GM19099 (cell line): ENCODE data around the gene ZCCHC7.

Experiments
- POLR2A ChIP-seq: IDR thresholded peaks from 3 replicates; pipeline ENCODE4 v1.6.1; 2011; ENCODE audit warnings: low read depth; ENCODE audit not compliant: insufficient read length; ENCODE audit errors: extremely low read depth

The ZCCHC7 gene

DNA sequence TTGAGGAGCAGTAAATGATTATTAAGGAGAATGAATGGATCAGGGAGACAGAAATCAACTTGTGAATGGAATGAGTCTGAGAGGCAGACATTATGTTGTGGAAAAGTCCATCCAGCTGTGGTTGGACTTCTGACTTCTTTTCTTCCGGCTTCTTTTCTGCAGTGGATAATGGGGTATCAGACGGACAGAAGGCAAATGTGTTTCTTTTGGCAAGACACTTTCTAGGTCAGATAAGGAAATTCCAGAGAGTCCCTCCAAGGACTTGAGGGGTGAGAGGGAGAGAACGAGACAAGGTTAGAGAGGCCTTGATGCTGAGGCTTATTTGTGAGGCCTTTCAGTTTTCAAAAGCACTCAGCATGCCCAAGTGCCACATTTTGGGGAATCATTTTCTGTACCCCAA is 285.0 kb downstream of the ZCCHC7 start:
- no peak for TF ChIP-seq POLR2A

DNA sequence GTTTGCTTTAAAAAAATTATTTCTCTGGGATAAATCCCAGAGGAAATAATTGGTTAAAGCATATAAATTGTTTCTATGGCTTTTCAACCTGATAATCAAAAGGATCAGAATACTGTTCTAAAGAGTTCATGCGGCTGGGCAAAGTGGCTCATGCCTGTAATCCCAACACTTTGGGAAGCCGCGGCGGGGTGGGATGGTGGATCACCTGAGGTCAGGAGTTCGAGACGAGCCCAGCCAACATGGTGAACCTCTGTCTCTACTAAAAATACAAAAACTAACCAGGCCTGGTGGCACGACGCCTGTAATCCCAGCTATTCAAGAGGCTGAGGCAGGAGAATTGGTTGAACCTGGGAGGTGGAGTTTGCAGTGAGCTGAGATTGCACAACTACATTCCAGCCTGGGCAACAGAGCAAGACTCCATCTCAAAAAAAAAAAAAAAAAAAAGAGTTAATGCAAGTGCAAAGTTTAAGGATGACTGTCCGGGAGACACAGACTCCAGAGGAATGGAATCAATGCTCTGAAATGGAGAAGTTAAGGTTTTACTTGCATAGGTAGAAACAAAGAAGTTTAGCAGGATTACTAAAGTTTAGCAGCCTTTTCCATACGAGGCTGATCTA is 285.5 kb downstream of the ZCCHC7 start:
- TF ChIP-seq POLR2A = no peak

DNA sequence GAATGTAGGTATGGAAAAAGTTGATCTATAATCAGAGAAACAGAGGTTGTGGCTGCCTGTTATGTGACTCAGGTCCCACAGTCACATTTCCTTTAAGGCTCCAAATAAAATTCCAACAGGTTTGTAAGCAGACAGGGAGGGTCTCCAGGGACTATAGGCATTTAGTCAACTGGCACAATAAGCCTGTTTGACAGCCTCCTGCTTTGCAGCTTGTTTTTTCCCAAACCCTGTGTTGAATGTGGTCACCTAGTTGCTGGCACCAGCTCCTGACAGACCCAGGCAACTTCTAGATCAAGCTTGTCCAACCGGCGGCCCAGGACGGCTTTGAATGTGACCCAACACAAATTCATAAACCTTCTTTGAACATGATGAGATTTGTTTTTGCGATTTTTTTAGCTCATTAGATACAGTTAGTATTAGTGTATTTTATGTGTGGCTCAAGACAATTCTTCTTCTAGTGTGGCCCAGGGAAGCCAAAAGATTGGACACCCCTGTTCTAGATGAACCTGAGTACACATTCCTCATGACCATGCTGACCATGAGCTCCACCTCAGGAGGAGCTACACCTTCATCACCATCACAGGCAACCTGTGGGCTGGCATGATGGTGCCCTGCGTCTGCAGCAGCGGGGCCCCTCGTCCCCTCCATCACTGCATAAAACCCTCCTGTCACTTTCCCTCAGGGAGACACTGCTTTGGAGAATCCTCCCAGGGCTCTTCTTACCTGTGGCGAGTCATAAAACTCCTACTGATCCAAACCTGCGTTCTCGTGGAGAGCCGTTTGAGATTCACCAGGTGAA is 286.4 kb downstream of the ZCCHC7 start:
- TF ChIP-seq POLR2A = peak; percentile 2

DNA sequence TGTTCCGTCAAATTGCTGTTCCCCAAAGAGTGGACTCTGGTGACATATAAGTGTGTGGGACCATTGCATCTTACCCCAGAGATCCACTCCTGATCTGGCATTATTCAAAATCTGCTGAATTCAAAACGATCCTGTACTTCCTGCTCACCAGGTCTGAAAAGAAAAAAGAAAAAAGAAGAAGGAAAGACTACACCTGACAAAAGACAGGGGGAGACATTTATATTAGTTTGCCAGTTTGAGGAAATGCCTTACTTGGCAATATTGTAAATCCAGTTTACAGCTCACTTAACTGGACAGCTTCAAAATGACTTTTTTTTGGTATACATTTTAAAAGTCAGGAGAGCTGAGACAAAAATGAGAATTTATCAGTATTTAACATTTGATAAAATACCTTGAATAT is 287.1 kb downstream of the ZCCHC7 start:
- TF ChIP-seq POLR2A = no peak
